ENCODE measurements around the gene AFAP1L2.

AFAP1L2 gene

GRCh38 chr10:114375047-114375446 lies 29.3 kb downstream of the AFAP1L2 start:
- H3F3A ChIP-seq (ENCODE audit: insufficient read depth, low read length), result no peaks in the 10 kb centered on the region
- DNase-seq, result no peak
- no peaks in the 10 kb centered on the region for H3K36me3 ChIP-seq (replicated peaks; ENCODE audit: insufficient read depth, low read length)
- no peak overlapping the region for H3K4me2 ChIP-seq (ENCODE audit: low read depth, low read length)
- no peaks in the 10 kb centered on the region for H3K9me2 ChIP-seq (replicated peaks; ENCODE audit: insufficient read depth, low read length)
- no peak overlapping the region for H3K4me3 ChIP-seq (ENCODE audit: low read length)
- no peaks in the 10 kb centered on the region for H4K20me1 ChIP-seq (ENCODE audit: insufficient read depth, low read length)
- H3K27ac ChIP-seq (ENCODE audit: low read length), result no peak overlapping the region
- TF ChIP-seq EZH2phosphoT487 (IDR thresholded peaks at IDR 0.05; ENCODE audit: low read length) (no peak), EZH2 (optimal IDR thresholded peaks at IDR 0.05; ENCODE audit: low read depth, low read length) (no peak), CTCF (IDR thresholded peaks at IDR 0.05; ENCODE audit: low read length) (no peak)
- H3K9me3 ChIP-seq (replicated peaks; ENCODE audit: insufficient read depth, low read length), result no peaks in the 10 kb centered on the region
- H2AFZ ChIP-seq (ENCODE audit: low read length), result no peak overlapping the region
- no peaks in the 10 kb centered on the region for H3K27me3 ChIP-seq (replicated peaks; ENCODE audit: insufficient read depth, low read length)
- H3K9ac ChIP-seq (ENCODE audit: low read length), result no peak overlapping the region
- no peaks in the 10 kb centered on the region for H3K4me1 ChIP-seq (ENCODE audit: low read length)
- H3K79me2 ChIP-seq (ENCODE audit: low read length), result no peaks in the 10 kb centered on the region

GRCh38 chr10:114374053-114374791 lies 30.1 kb downstream of the AFAP1L2 start:
- Histone ChIP-seq H3K27ac (ENCODE audit: low read length) (no peak overlapping the region), H2AFZ (ENCODE audit: low read length) (no peak overlapping the region), H3K9me2 (replicated peaks; ENCODE audit: insufficient read depth, low read length) (no peaks in the 10 kb centered on the region), H3K4me1 (ENCODE audit: low read length) (no peaks in the 10 kb centered on the region), H3K4me3 (ENCODE audit: low read length) (no peak overlapping the region), H3K9me3 (replicated peaks; ENCODE audit: insufficient read depth, low read length) (no peaks in the 10 kb centered on the region), H3K9ac (ENCODE audit: low read length) (no peak overlapping the region), H3K79me2 (ENCODE audit: low read length) (no peaks in the 10 kb centered on the region), H4K20me1 (ENCODE audit: insufficient read depth, low read length) (no peaks in the 10 kb centered on the region), H3K4me2 (ENCODE audit: low read depth, low read length) (no peak overlapping the region), H3K36me3 (replicated peaks; ENCODE audit: insufficient read depth, low read length) (no peaks in the 10 kb centered on the region), H3K27me3 (replicated peaks; ENCODE audit: insufficient read depth, low read length) (no peaks in the 10 kb centered on the region), H3F3A (ENCODE audit: insufficient read depth, low read length) (no peaks in the 10 kb centered on the region)
- TF ChIP-seq EZH2phosphoT487 (IDR thresholded peaks at IDR 0.05; ENCODE audit: low read length), result no peak
- no peak for TF ChIP-seq EZH2 (optimal IDR thresholded peaks at IDR 0.05; ENCODE audit: low read depth, low read length)
- no peak for TF ChIP-seq CTCF (IDR thresholded peaks at IDR 0.05; ENCODE audit: low read length)
- no peak for DNase-seq

- no peaks in the 10 kb centered on the region for H3K9me2 ChIP-seq (replicated peaks; ENCODE audit: insufficient read depth, low read length)
- H3K9me3 ChIP-seq (replicated peaks; ENCODE audit: insufficient read depth, low read length), result no peaks in the 10 kb centered on the region
- H3K36me3 ChIP-seq (replicated peaks; ENCODE audit: insufficient read depth, low read length), result no peaks in the 10 kb centered on the region
- no peak overlapping the region for H3K4me2 ChIP-seq (ENCODE audit: low read depth, low read length)
- no peak overlapping the region for H3K9ac ChIP-seq (ENCODE audit: low read length)
- TF ChIP-seq CTCF (IDR thresholded peaks at IDR 0.05; ENCODE audit: low read length), result no peak
- no peak for TF ChIP-seq EZH2 (optimal IDR thresholded peaks at IDR 0.05; ENCODE audit: low read depth, low read length)
- TF ChIP-seq EZH2phosphoT487 (IDR thresholded peaks at IDR 0.05; ENCODE audit: low read length), result no peak
- no peaks in the 10 kb centered on the region for H3K4me1 ChIP-seq (ENCODE audit: low read length)
- H3F3A ChIP-seq (ENCODE audit: insufficient read depth, low read length), result no peaks in the 10 kb centered on the region
- H3K4me3 ChIP-seq (ENCODE audit: low read length), result no peak overlapping the region
- H2AFZ ChIP-seq (ENCODE audit: low read length), result no peak overlapping the region
- no peak for DNase-seq
- H3K79me2 ChIP-seq (ENCODE audit: low read length), result no peaks in the 10 kb centered on the region
- no peaks in the 10 kb centered on the region for H3K27me3 ChIP-seq (replicated peaks; ENCODE audit: insufficient read depth, low read length)
- H3K27ac ChIP-seq (ENCODE audit: low read length), result no peak overlapping the region
- H4K20me1 ChIP-seq (ENCODE audit: insufficient read depth, low read length), result no peaks in the 10 kb centered on the region
These were observed 30.7 kb downstream of the AFAP1L2 start for GRCh38 chr10:114373631-114374030.
